ENCODE measurements around the gene TM2D3.
A peak's percentile ranks its signal among the peaks of the same experiment; 100 is the strongest.

GRCh38 chr15:101608201-101608600 is 44.0 kb downstream of the TM2D3 start:
- TF ChIP-seq, protein P1, sequence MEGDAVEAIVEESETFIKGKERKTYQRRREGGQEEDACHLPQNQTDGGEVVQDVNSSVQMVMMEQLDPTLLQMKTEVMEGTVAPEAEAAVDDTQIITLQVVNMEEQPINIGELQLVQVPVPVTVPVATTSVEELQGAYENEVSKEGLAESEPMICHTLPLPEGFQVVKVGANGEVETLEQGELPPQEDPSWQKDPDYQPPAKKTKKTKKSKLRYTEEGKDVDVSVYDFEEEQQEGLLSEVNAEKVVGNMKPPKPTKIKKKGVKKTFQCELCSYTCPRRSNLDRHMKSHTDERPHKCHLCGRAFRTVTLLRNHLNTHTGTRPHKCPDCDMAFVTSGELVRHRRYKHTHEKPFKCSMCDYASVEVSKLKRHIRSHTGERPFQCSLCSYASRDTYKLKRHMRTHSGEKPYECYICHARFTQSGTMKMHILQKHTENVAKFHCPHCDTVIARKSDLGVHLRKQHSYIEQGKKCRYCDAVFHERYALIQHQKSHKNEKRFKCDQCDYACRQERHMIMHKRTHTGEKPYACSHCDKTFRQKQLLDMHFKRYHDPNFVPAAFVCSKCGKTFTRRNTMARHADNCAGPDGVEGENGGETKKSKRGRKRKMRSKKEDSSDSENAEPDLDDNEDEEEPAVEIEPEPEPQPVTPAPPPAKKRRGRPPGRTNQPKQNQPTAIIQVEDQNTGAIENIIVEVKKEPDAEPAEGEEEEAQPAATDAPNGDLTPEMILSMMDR (IDR thresholded peaks at IDR 0.05 in 8 of 11, conservative IDR thresholded peaks at IDR 0.05 in 3 of 11) = peak in 1 of 11 experiments; percentile 9
- TF ChIP-seq POLR2A (IDR thresholded peaks at IDR 0.05) = no peak

Measured in spleen (tissue), 7 donors.